Rectal smooth muscle tissue (tissue), 1 donor: ENCODE results near the gene ZSCAN31.
A peak's percentile ranks its signal among the peaks of the same experiment; 100 is the strongest.

Experiments
- H3K27ac ChIP-seq: one replicate; pipeline ENCODE4 v1.7.0; 2013; ENCODE audit warnings: low read depth, low read length, inconsistent platforms
- H3K27me3 ChIP-seq: one replicate; pipeline ENCODE4 v1.7.0; 2013; ENCODE audit warnings: low read length; ENCODE audit not compliant: control insufficient read depth, insufficient read depth
- H3K36me3 ChIP-seq: one replicate; pipeline ENCODE4 v1.7.0; 2013; ENCODE audit warnings: low read length; ENCODE audit not compliant: control insufficient read depth, insufficient read depth
- H3K4me1 ChIP-seq: one replicate; pipeline ENCODE4 v1.7.0; 2013; ENCODE audit warnings: low read length; ENCODE audit not compliant: control insufficient read depth, insufficient read depth
- H3K4me3 ChIP-seq: one replicate; pipeline ENCODE4 v1.7.0; 2013; ENCODE audit warnings: low read length
- H3K9ac ChIP-seq: one replicate; pipeline ENCODE4 v1.7.0; 2013; ENCODE audit warnings: low read length

The ZSCAN31 gene

DNA sequence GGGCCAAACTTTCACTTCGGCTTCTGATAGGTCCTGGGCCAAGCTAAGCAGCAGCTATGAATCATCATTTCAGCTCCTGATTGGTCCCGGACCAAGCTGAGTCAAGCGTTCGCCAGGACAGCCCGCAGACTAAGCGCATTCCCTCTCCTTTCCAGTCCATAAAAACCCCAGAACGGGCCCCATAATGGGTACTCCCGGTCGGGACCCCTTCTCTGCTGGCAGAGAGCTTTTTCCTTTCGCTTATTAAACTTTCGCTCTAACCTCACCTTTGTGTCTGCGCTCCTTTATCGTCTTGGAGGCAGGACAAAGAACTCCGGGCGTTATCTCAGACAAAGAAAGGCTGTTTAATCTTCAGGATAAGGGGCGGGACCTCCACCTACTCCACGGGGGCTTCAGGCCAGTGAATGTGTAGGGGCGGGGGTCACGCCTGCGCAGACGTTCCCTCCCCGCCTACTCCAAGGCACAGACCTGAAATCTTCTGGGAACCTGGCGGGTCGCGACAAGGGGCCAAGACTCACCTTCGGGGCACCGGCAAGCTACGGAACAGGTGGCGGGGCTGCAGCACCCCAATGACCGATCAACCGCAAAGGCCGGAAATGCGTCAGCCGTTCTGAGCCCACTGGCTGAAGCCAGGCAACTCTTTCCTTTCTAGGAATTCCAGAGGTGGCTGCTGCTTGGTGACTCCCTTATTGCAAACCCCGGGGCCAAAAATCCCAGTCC is at the start of gene ZSCAN31:
ZSCAN31 (minus strand) TSS at position 585 of the 720 bp plus-strand sequence. CDS start 6,465 bp downstream, outside the sequence.
- Histone ChIP-seq H3K27me3 (no peaks in the 10 kb centered on the region), H3K4me1 (peaks cover 15% of the 10 kb centered on the region), H3K36me3 (no peaks in the 10 kb centered on the region), H3K27ac (peak within 1 kb of the TSS; percentile 100), H3K9ac (peak within 1 kb of the TSS; percentile 79), H3K4me3 (peak within 1 kb of the TSS; percentile 94)

DNA sequence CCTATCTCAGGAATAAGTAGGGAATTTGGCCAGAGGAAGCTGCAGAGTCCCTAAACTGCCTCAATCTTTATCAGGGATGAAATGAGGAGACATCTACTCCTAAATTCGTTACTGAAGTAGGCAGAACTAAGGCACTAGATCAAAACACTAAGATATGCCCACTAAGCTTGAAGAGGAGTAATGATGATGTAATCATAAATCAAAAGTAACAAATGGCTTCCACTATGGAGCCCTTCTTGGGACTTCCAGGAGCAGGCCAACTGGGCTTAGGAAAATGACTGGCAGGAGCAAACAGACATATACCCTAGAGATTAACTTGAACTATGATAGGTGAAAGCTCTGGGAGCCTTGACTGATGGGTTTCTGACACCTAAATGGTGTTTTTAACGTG is 48.2 kb upstream of the ZSCAN31 start:
- Histone ChIP-seq H3K4me1 (peaks cover 5% of the 10 kb centered on the region), H3K27me3 (no peaks in the 10 kb centered on the region), H3K36me3 (no peaks in the 10 kb centered on the region), H3K9ac (no peak overlapping the region), H3K27ac (peak overlapping the region; percentile 61), H3K4me3 (no peak overlapping the region)

- Histone ChIP-seq H3K36me3 (no peaks in the 10 kb centered on the region), H3K27me3 (no peaks in the 10 kb centered on the region), H3K9ac (peak overlapping the region; percentile 45), H3K4me3 (peak overlapping the region; percentile 70), H3K4me1 (peaks cover 5% of the 10 kb centered on the region), H3K27ac (peak overlapping the region; percentile 61)
Measured at GRCh38 chr6:28383235-28384142, 47.5 kb upstream of the ZSCAN31 start.

- H3K27me3 ChIP-seq: no peaks in the 10 kb centered on the region
- H3K27ac ChIP-seq: no peak overlapping the region
- H3K4me3 ChIP-seq: no peak overlapping the region
- H3K36me3 ChIP-seq: no peaks in the 10 kb centered on the region
- no peak overlapping the region for H3K9ac ChIP-seq
- peaks cover 5% of the 10 kb centered on the region for H3K4me1 ChIP-seq
Measured at GRCh38 chr6:28380381-28380780, 44.4 kb upstream of the ZSCAN31 start.

DNA sequence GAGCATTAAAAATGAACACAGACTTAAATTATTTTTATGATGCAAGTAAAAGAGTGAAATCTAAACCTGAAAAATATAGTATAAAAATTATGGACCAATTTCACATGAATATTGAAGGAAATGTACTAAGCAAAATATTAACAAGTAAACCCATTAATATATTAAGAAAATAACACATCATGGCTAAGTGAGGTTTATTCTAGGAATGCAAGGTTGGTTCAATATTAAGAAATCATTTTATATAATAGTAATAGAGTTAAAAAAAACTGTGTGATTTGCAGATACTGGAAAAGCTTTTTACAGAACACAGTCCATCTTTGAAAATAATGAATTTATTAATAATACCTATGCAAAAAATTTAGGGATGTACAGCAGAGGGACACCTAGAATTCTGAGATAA is 42.7 kb upstream of the ZSCAN31 start:
- H3K36me3 ChIP-seq: no peaks in the 10 kb centered on the region
- H3K9ac ChIP-seq: no peak overlapping the region
- no peak overlapping the region for H3K4me3 ChIP-seq
- H3K4me1 ChIP-seq: peaks cover 4% of the 10 kb centered on the region
- H3K27ac ChIP-seq: no peak overlapping the region
- H3K27me3 ChIP-seq: no peaks in the 10 kb centered on the region

DNA sequence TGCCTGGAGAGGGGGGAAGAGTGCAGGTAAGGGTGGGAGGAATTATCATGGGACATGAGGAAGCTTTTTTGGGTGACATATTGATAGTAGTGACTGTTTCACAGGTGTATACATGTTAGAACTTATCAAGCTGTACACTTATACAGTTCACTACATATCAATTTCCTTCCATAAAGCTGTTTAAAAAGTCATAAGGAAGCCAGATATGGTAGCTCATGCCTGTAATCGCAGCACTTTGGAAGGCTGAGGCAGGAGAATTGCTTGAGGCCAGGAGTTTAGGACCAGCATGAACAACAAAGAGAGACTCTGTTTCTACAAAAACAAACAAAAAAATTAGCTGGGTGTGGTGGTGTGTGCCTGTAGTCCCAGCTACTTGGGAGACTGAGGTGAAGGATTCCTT is 41.9 kb upstream of the ZSCAN31 start:
- Histone ChIP-seq H3K27ac (no peak overlapping the region), H3K4me3 (no peak overlapping the region), H3K4me1 (peaks cover 3% of the 10 kb centered on the region), H3K27me3 (no peaks in the 10 kb centered on the region), H3K9ac (no peak overlapping the region), H3K36me3 (no peaks in the 10 kb centered on the region)

DNA sequence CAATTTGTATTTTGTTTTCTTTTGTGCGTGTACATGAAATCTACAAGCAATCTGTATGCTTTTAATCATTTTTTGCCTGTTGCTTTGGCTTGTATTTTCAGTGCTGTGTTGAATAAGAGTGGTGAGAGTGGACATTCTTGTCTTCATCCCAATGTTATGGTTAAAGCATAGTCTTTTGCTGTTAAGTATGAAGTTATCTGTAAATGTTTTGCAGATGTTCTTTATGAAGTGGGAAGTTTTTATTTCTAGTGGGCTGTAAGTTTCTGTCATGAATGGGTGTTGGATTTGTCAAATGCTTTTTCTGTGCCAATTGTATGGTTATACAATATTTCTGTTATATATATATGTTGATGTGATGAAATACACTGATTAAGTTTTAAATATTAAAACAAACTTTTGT is 38.0 kb upstream of the ZSCAN31 start:
- no peaks in the 10 kb centered on the region for H3K4me1 ChIP-seq

GRCh38 chr6:28371706-28372451 is 35.9 kb upstream of the ZSCAN31 start:
- Histone ChIP-seq H3K4me3 (no peak overlapping the region), H3K27ac (no peak overlapping the region), H3K27me3 (no peaks in the 10 kb centered on the region), H3K36me3 (no peaks in the 10 kb centered on the region), H3K9ac (no peak overlapping the region), H3K4me1 (no peaks in the 10 kb centered on the region)

More for the DNA sequence above, 38.0 kb upstream of the ZSCAN31 start:
- H3K27me3 ChIP-seq: no peaks in the 10 kb centered on the region
- H3K27ac ChIP-seq: no peak overlapping the region
- H3K9ac ChIP-seq: no peak overlapping the region
- H3K36me3 ChIP-seq: no peaks in the 10 kb centered on the region
- no peak overlapping the region for H3K4me3 ChIP-seq

DNA sequence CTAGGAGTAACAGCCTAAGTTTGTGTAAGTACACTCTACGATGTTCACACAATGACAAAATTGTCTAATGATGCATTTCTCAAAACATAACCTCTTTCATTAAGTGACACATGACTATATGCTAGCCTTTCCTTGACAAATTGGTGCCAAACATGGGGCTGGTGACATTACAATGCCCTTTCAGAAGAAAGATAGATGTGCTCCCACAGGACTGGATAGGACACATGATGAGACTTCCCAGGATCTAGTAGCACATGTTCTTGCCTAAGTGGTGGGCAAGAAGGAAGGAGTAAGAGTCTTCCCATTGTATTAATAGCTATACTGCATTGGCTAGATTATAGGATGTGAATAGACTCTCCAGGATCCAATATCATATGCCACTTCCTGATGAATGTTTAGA is 35.3 kb upstream of the ZSCAN31 start:
- Histone ChIP-seq H3K36me3 (no peaks in the 10 kb centered on the region), H3K9ac (no peak overlapping the region), H3K4me1 (no peaks in the 10 kb centered on the region), H3K4me3 (no peak overlapping the region), H3K27me3 (no peaks in the 10 kb centered on the region), H3K27ac (no peak overlapping the region)

- Histone ChIP-seq H3K27ac (no peak overlapping the region), H3K27me3 (no peaks in the 10 kb centered on the region), H3K4me3 (no peak overlapping the region), H3K36me3 (peaks cover 6% of the 10 kb centered on the region), H3K4me1 (no peaks in the 10 kb centered on the region), H3K9ac (no peak overlapping the region)
Measured at GRCh38 chr6:28370440-28370839, 34.5 kb upstream of the ZSCAN31 start.

DNA sequence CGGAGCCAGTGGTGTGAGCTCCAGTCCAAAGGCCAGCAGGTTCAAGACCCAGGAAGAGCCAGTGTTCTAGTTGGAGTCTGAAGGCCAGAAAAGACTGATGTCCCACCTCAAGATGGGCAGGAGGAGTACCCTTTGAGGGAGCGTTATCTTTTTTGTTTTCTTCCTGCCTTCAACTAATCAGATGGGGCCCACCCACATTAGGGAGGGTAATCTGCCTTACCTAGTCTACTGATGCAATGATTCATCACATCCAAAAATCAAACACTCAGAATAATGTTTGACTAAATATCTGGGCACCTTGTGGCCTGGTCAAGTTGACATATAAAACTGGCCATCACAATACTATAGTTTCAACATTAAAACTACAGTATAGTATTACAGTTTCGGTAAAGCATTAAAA is 33.5 kb upstream of the ZSCAN31 start:
- H3K4me1 ChIP-seq: no peaks in the 10 kb centered on the region

DNA sequence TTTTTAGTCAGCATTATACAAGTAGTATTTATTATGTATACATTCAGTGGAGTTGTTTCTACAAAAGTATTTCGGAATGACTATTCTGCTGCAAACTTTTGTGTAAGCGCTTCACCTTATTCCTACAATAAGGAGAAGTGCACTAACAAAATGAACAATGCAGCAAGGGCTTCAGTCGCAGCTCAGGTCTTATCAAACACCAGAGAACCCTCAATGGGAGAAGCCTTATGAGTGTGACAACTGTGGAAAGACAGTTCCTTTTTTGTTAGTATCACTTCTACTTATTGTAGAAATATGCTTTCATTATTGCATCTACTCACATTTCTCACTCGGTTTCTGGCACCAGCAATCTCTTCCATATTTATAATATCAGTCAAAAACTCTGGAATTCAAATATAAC is 32.6 kb upstream of the ZSCAN31 start:
- H3K36me3 ChIP-seq: peaks cover 12% of the 10 kb centered on the region
- no peaks in the 10 kb centered on the region for H3K27me3 ChIP-seq
- H3K9ac ChIP-seq: no peak overlapping the region
- no peak overlapping the region for H3K4me3 ChIP-seq
- H3K27ac ChIP-seq: no peak overlapping the region
- no peaks in the 10 kb centered on the region for H3K4me1 ChIP-seq

More for the DNA sequence above, 33.5 kb upstream of the ZSCAN31 start:
- peaks cover 12% of the 10 kb centered on the region for H3K36me3 ChIP-seq
- H3K4me3 ChIP-seq: no peak overlapping the region
- no peaks in the 10 kb centered on the region for H3K27me3 ChIP-seq
- no peak overlapping the region for H3K9ac ChIP-seq
- no peak overlapping the region for H3K27ac ChIP-seq
